Endothelial cell of umbilical vein (primary cell): ENCODE measurements around the gene DYNC2LI1. TPM values are rescaled to one million over a fixed set of nuclear protein-coding genes. Genes with fewer than 3 reads are reported as not detected.
A peak's percentile ranks its signal among the peaks of the same experiment; 100 is the strongest.

Experiments
- Bru-seq: library from RNA; stranded (reverse); fragments of 400-500 nt; gene quantifications from one replicate; lab custom pipeline; 2021; lab: Mats Ljungman, UMichigan
- BruChase-seq, 2 experiments: library from RNA; stranded (reverse); fragments of 400-500 nt; gene quantifications; one replicate each; lab custom pipeline; 2021; lab: Mats Ljungman, UMichigan
- BruUV-seq: library from RNA; stranded (reverse); fragments of 400-500 nt; replicated peaks from 2 replicates; lab custom pipeline; 2021; lab: Mats Ljungman, UMichigan
- CTCF ChIA-PET: fragments of 300-600, 350-600 bp; sonication (Branson Sonifier 250); formaldehyde crosslinking; loops from one replicate; lab custom pipeline; 2021; ENCODE audit warnings: antibody characterized with exemption, inconsistent platforms; lab: Charles Lee
- POLR2A ChIA-PET: fragments of 300-600, 350-600 bp; sonication (Branson Sonifier 250); formaldehyde crosslinking; loops from one replicate; lab custom pipeline; 2021; ENCODE audit warnings: antibody characterized with exemption, inconsistent platforms; lab: Charles Lee
- DNase-seq: peaks from one replicate; pipeline ENCODE4 v3.0.0-alpha.2; 2011; ENCODE audit warnings: low read depth, low spot score
- FAIRE-seq: peaks from 2 replicates; lab custom pipeline; 2011; peaks lifted over from hg19 to GRCh38; lab: Jason Lieb, UNC
- H2AFZ ChIP-seq: 2 replicates; pipeline ENCODE4 v1.6.0; 2012; ENCODE audit warnings: low read depth, low read length, control low read depth, inconsistent platforms
- H3K27ac ChIP-seq: 2 replicates; pipeline ENCODE4 v1.5.1; 2011; ENCODE audit warnings: low read depth, mild to moderate bottlenecking, control low read depth, low read length, moderate library complexity; ENCODE audit not compliant: insufficient read depth
- H3K27me3 ChIP-seq, 2 experiments: 2 replicates each; pipeline versions ENCODE4 v1.6.0 to v1.6.1; 2011; ENCODE audit warnings: low read length in 2 of 2, mixed read lengths in 1 of 2; ENCODE audit not compliant: control insufficient read depth in 2 of 2, insufficient read depth in 2 of 2
- H3K36me3 ChIP-seq, 2 experiments: 2 replicates in 1 of 2; 3 replicates in 1 of 2; pipeline ENCODE4 v1.5.1; 2011; ENCODE audit warnings: low read length in 2 of 2, mild to moderate bottlenecking in 1 of 2, moderate library complexity in 1 of 2; ENCODE audit not compliant: control insufficient read depth in 2 of 2, insufficient read depth in 2 of 2; ENCODE audit errors: extremely low read depth in 1 of 2
- H3K4me1 ChIP-seq: 3 replicates; pipeline ENCODE4 v1.5.1; 2011; ENCODE audit warnings: mild to moderate bottlenecking, low read length; ENCODE audit not compliant: control insufficient read depth, insufficient read depth; ENCODE audit errors: extremely low read depth
- H3K4me2 ChIP-seq: 2 replicates; pipeline ENCODE4 v1.6.1; 2011; ENCODE audit warnings: low read length, control low read depth, mixed read lengths; ENCODE audit not compliant: insufficient read depth
- H3K4me3 ChIP-seq, 3 experiments: fragments of 200-600 bp in 1 of 3; sonication (generic), shearing (Covaris generic) in 1 of 3; replicated peaks in 1 of 3; 2 replicates each; pipeline ENCODE4 v1.5.1; 2011 to 2016; ENCODE audit warnings: control low read depth in 3 of 3, low read length in 3 of 3, mild to moderate bottlenecking in 2 of 3, inconsistent platforms in 1 of 3, low read depth in 1 of 3, moderate library complexity in 1 of 3; ENCODE audit not compliant: insufficient read depth in 1 of 3
- H3K79me2 ChIP-seq: 2 replicates; pipeline ENCODE4 v1.6.0; 2012; ENCODE audit warnings: low read length, inconsistent platforms; ENCODE audit not compliant: control insufficient read depth, insufficient read depth
- H3K9ac ChIP-seq: replicated peaks from 2 replicates; pipeline ENCODE3; 2011; ENCODE audit warnings: low read length, control low read depth; ENCODE audit not compliant: insufficient read depth; ENCODE audit errors: extremely low read depth
- H3K9me1 ChIP-seq: replicated peaks from 3 replicates; pipeline ENCODE4 v1.6.0; 2011; ENCODE audit warnings: mild to moderate bottlenecking, low read length; ENCODE audit not compliant: control insufficient read depth, insufficient read depth; ENCODE audit errors: extremely low read depth
- H3K9me3 ChIP-seq: replicated peaks from 2 replicates; pipeline ENCODE4 v1.5.1; 2012; ENCODE audit warnings: low read length, inconsistent platforms; ENCODE audit not compliant: control insufficient read depth, insufficient read depth
- H4K20me1 ChIP-seq: replicated peaks from 2 replicates; pipeline ENCODE3; 2011; ENCODE audit warnings: mild to moderate bottlenecking, low read length; ENCODE audit not compliant: control insufficient read depth, insufficient read depth; ENCODE audit errors: extremely low read depth
- EZH2 ChIP-seq: IDR thresholded peaks from 2 replicates; pipeline ENCODE4 v1.6.1; 2012; ENCODE audit warnings: borderline replicate concordance, low read depth, mild to moderate bottlenecking, moderate library complexity, low read length, inconsistent platforms; ENCODE audit not compliant: severe bottlenecking
- FOS ChIP-seq: IDR thresholded peaks from 2 replicates; pipeline ENCODE4 v1.6.1; 2011; ENCODE audit warnings: mild to moderate bottlenecking, low read length, moderate library complexity, borderline replicate concordance; ENCODE audit not compliant: insufficient read depth
- GATA2 ChIP-seq: IDR thresholded peaks from 2 replicates; pipeline ENCODE4 v1.7.0; 2011; ENCODE audit warnings: low read depth, mild to moderate bottlenecking, moderate library complexity, mixed read lengths, low read length; ENCODE audit not compliant: insufficient read length, insufficient read depth
- JUN ChIP-seq: IDR thresholded peaks from 2 replicates; pipeline ENCODE4 v1.6.1; 2011; ENCODE audit warnings: borderline replicate concordance, low read depth; ENCODE audit not compliant: insufficient read length, insufficient read depth
- MYC ChIP-seq: IDR thresholded peaks from one replicate; pipeline ENCODE4 v1.6.1; 2011; ENCODE audit warnings: mild to moderate bottlenecking, low read depth, low read length
- POLR2A ChIP-seq: IDR thresholded peaks from 2 replicates; pipeline ENCODE4 v1.6.1; 2012; ENCODE audit warnings: low read depth, mild to moderate bottlenecking, control low read depth, low read length
- POLR2AphosphoS5 ChIP-seq: IDR thresholded peaks from 2 replicates; pipeline ENCODE4 v1.6.1; 2012; ENCODE audit warnings: low read depth, mild to moderate bottlenecking, control low read depth, low read length, moderate library complexity; ENCODE audit not compliant: insufficient read depth
- dilution Hi-C: fragments of 300-500 bp; cut with MboI; formaldehyde crosslinking; loops from one replicate; pipeline ENCODE4 v1.15.0; 2019; ENCODE audit warnings: low sequenced_read_pairs; ENCODE audit not compliant: extremely low pct_ligation_motif_present
- intact Hi-C: fragments of 100-400 bp; cut with micrococcal nuclease; formaldehyde crosslinking; loops from one replicate; pipeline ENCODE4 v1.10.0; 2022
- long read RNA-seq: library from polyadenylated mRNA; stranded (forward); transcript quantifications from one replicate; pipeline ENCODE4 v2.0.0, GENCODE V29; 2021
- polyA minus RNA-seq, 3 experiments: library from RNA; depleted of rRNA, polyadenylated mRNA; stranded (reverse); fragments of >200 nt; gene quantifications; 1 replicate in 1 of 3; 2 replicates in 2 of 3; pipeline ENCODE4 v1.2.3, GENCODE V29; 2011
- polyA plus RNA-seq, 4 experiments: library from polyadenylated mRNA; depleted of rRNA in 3 of 4; stranded (reverse) in 3 of 4; unstranded in 1 of 4; fragments of >200 nt; gene quantifications; 2 replicates each; pipeline versions ENCODE4 v1.2.1 to v1.2.3, GENCODE V29; 2011 to 2012; ENCODE audit warnings: missing spikeins in 1 of 4
- total RNA-seq: library from RNA; stranded (reverse); gene quantifications from 2 replicates; pipeline ENCODE4 v1.2.3, GENCODE V29; 2021
- TF ChIP-seq, protein P1 (sequence below), 2 donors: IDR thresholded peaks; 1 replicate in 1 of 2; 2 replicates in 1 of 2; pipeline ENCODE4 v1.5.1; 2011; ENCODE audit warnings: low read length in 2 of 2, mild to moderate bottlenecking in 2 of 2, moderate library complexity in 2 of 2, control low read depth in 1 of 2, inconsistent platforms in 1 of 2, low read depth in 1 of 2; ENCODE audit not compliant: insufficient read depth in 1 of 2; ENCODE audit errors: extremely low read depth in 1 of 2
- TF ChIP-seq, protein P2 (sequence below): IDR thresholded peaks from 2 replicates; pipeline ENCODE4 v1.6.1; 2011; ENCODE audit not compliant: insufficient read depth, insufficient read length

DYNC2LI1 gene
- total RNA-seq: 8.7 and 8.9 TPM in 2 replicates
- 2.9 and 4.2 TPM in 2 replicates for polyA plus RNA-seq
- polyA plus RNA-seq (2011; cell fraction: cytosol; rRNA removed): 8.4 and 9.0 TPM in 2 replicates
- polyA plus RNA-seq (2011; cell fraction: nucleus; rRNA removed): 12.5 and 16.2 TPM in 2 replicates
- 11.8 and 12.5 TPM in 2 replicates for polyA plus RNA-seq (2012)
- polyA minus RNA-seq: 2.0 and 5.8 TPM in 2 replicates
- polyA minus RNA-seq (2011; cell fraction: cytosol; rRNA and poly(A)+ RNA removed): 2.8 TPM
- polyA minus RNA-seq (2011; cell fraction: nucleus; rRNA and poly(A)+ RNA removed): 6.3 and 6.7 TPM in 2 replicates
- Bru-seq, nascent RNA: percentile 53 among the genes with signal in this experiment
- percentile 47 among the genes with signal in this experiment for BruChase-seq, experiment 1, labeled RNA remaining after a 6-hour chase
- BruChase-seq, experiment 2, labeled RNA remaining after a 2-hour chase: percentile 54 among the genes with signal in this experiment
- long read RNA-seq, transcript DYNC2LI1-201 (13 exons, 1,399 nt): major isoform, 6 of 20 reads
- long read RNA-seq, partial matches to known transcripts: 6 of 20 reads
- long read RNA-seq, other reads (novel, unspliced or antisense): 3 of 20 reads

DNA sequence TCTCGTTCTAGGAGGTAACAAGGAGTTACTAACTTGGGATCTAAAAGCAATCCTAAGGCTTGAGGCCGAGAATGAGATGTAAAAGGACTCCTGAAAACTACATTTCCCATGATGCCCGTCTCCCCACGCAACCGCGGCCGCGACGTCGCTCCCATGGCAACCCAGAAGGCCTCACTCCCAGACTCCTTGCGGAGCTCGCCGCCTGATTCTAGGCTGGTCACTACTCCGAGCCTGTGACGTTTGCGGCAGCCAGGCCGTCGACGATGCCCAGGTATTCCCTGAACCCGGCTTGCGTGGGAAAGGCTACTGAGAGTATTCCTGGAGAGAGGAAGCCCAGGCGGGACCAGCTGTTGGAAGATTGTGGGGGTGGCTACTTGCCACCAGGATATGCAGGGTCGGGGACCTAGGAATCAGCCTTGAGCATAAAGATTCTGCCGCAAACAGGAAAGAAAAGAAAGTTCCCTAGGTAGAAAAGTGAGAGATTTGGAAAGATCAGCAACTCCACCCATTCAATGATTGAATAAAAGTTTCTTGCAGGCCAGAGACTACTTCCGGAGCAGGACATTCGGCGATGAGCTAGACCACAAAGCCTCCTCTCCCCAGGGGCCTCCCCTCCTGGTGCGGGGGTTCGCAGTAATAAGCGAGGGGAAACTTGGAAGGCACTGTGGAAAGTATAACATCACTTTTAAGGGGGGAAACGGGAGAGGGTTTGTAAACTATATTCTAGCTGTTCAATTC, at the start of gene DYNC2LI1:
Gene DYNC2LI1, plus strand, starts transcription at position 164 of the 738 bp plus-strand sequence. Its CDS starts 100 bp downstream, at position 264.
- peak within 1 kb of the TSS; percentile 88 for H3K9ac ChIP-seq
- ChIA-PET POLR2A (interaction anchor here (1.0 kb wide), 1 partner anchor 9 kb away, joined by 4 read pairs; no protein-coding TSS in a partner anchor), CTCF (interaction anchor here (0.9 to 2.2 kb wide), 3 partner anchors 15 to 28 kb away, joined by 3 to 7 read pairs (median 4); no protein-coding TSS in a partner anchor)
- H3K36me3 ChIP-seq: no peaks in the 10 kb centered on the region
- peak within 1 kb of the TSS; percentile 92 for H3K4me2 ChIP-seq
- H4K20me1 ChIP-seq: no peaks in the 10 kb centered on the region
- FAIRE-seq (peak; percentile 95), DNase-seq (peak; percentile 95)
- H3K4me1 ChIP-seq: peaks cover 6% of the 10 kb centered on the region
- peak within 1 kb of the TSS; percentile 96 for H2AFZ ChIP-seq
- TF ChIP-seq POLR2A (peak; percentile 77), POLR2AphosphoS5 (peak; percentile 55), GATA2 (no peak), EZH2 (no peak), MYC (no peak), JUN (no peak), FOS (no peak)
- TF ChIP-seq, protein P1, sequence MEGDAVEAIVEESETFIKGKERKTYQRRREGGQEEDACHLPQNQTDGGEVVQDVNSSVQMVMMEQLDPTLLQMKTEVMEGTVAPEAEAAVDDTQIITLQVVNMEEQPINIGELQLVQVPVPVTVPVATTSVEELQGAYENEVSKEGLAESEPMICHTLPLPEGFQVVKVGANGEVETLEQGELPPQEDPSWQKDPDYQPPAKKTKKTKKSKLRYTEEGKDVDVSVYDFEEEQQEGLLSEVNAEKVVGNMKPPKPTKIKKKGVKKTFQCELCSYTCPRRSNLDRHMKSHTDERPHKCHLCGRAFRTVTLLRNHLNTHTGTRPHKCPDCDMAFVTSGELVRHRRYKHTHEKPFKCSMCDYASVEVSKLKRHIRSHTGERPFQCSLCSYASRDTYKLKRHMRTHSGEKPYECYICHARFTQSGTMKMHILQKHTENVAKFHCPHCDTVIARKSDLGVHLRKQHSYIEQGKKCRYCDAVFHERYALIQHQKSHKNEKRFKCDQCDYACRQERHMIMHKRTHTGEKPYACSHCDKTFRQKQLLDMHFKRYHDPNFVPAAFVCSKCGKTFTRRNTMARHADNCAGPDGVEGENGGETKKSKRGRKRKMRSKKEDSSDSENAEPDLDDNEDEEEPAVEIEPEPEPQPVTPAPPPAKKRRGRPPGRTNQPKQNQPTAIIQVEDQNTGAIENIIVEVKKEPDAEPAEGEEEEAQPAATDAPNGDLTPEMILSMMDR (IDR thresholded peaks at IDR 0.05; ENCODE audit: extremely low read depth in 1 of 2, insufficient read depth in 1 of 2, low read depth in 1 of 2, low read length in 2 of 2): no peak
- TF ChIP-seq, protein P2, sequence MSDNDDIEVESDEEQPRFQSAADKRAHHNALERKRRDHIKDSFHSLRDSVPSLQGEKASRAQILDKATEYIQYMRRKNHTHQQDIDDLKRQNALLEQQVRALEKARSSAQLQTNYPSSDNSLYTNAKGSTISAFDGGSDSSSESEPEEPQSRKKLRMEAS: no peak
- H3K4me3 ChIP-seq: peak within 1 kb of the TSS; percentile 70 to 92 (median 81)
- BruUV-seq: TSS peak; percentile 68
- H3K9me3 ChIP-seq: no peaks in the 10 kb centered on the region
- intact Hi-C loops: no loop called here
- peaks cover 0 to 2% of the 10 kb centered on the region in 2 experiments for H3K27me3 ChIP-seq
- H3K79me2 ChIP-seq: no peaks in the 10 kb centered on the region
- no peaks in the 10 kb centered on the region for H3K9me1 ChIP-seq
- dilution Hi-C loops: no loop called here
- H3K27ac ChIP-seq: peak within 1 kb of the TSS; percentile 79
